Glutamatergic neuron (in vitro differentiated cells): ENCODE data around the gene BRD1. TPM values are rescaled to one million over a fixed set of nuclear protein-coding genes. Genes with fewer than 3 reads are reported as not detected.

ENCODE experiments used
- DNase-seq: peaks from one replicate; pipeline ENCODE4 v3.0.0; 2022
- H3K27ac Mint-ChIP-seq: one replicate; pipeline ENCODE4 v1.8.0; 2020; ENCODE audit warnings: mild to moderate bottlenecking, mixed read lengths, inconsistent platforms; ENCODE audit not compliant: unreplicated experiment
- H3K27me3 Mint-ChIP-seq: one replicate; pipeline ENCODE4 v1.8.0; 2020; ENCODE audit warnings: mild to moderate bottlenecking, moderate library complexity, mixed read lengths, inconsistent platforms; ENCODE audit not compliant: unreplicated experiment
- H3K36me3 Mint-ChIP-seq: one replicate; pipeline ENCODE4 v1.8.0; 2020; ENCODE audit warnings: mild to moderate bottlenecking, mixed read lengths, inconsistent platforms; ENCODE audit not compliant: unreplicated experiment
- H3K4me1 Mint-ChIP-seq: one replicate; pipeline ENCODE4 v1.8.0; 2020; ENCODE audit warnings: mild to moderate bottlenecking, low read depth, mixed read lengths, inconsistent platforms; ENCODE audit not compliant: unreplicated experiment
- H3K4me3 Mint-ChIP-seq: one replicate; pipeline ENCODE4 v1.8.0; 2020; ENCODE audit warnings: mild to moderate bottlenecking, mixed read lengths, inconsistent platforms; ENCODE audit not compliant: unreplicated experiment
- H3K9me3 Mint-ChIP-seq: one replicate; pipeline ENCODE4 v1.8.0; 2020; ENCODE audit warnings: mild to moderate bottlenecking, moderate library complexity, mixed read lengths, inconsistent platforms; ENCODE audit not compliant: unreplicated experiment
- total RNA-seq: library from RNA; stranded (reverse); fragmentation: NEBNext Ultra II Directional; extraction: Animal tissue kit (Norgen Biotek cat#: 25700); gene quantifications from one replicate; pipeline ENCODE4 v1.2.1, GENCODE V29; 2021; ENCODE audit not compliant: unreplicated experiment
- TF ChIP-seq, protein P1 (sequence below): fragments of 200-600 bp; sonication (generic); IDR thresholded peaks from one replicate; pipeline ENCODE4 v1.5.0; 2021; ENCODE audit not compliant: partially characterized antibody, unreplicated experiment

Gene BRD1
- total RNA-seq, 1 donor from 2014 or later, result 73.7 TPM

DNA sequence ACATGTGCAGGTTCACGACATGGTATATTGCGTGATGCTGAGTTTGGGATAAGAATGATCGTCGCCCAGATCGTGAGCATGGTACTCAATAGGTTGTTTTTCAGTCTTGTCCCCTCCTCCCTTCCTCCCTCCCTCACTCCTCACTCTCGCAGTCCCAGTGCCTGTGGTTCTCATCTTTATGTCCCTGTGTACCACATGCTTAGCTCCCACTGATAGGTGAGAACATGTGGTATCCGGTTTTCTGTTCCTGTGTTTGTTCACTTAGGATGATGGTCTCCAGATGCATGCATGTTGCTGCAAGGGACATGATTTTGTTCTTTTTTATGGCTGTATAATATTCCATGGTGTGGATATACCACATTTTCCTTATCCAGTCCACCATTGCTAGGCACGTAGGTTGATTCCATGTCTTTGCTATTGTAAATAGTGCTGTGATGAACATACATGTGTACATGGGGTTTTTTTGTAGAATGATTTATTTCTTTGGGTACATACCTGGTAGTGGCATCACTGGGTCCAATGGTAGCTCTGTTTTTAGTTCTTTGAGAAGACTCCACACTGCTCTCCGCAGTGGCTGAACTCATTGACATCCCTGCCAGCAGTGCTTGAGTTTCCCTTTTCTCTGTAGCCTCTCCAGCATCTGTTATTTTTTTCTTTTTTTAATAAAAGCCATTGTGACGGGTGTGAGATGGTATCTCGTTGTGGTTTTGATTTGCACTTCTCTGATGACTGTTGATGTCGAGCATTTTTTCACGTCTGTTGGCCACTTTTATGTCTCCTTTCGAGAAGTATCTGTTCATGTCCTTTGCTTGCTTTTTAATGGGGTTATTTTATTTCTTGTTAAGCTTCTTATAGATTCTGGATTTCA is 42.4 kb upstream of the BRD1 start:
- Mint-ChIP-seq H3K36me3 (peaks cover 52% of the 10 kb centered on the region), H3K27ac (peak overlapping the region; percentile 6), H3K9me3 (peaks cover 23% of the 10 kb centered on the region), H3K4me3 (no peak overlapping the region), H3K27me3 (peaks cover 7% of the 10 kb centered on the region), H3K4me1 (peaks cover 5% of the 10 kb centered on the region)
- DNase-seq, result no peak
- TF ChIP-seq, protein P1, sequence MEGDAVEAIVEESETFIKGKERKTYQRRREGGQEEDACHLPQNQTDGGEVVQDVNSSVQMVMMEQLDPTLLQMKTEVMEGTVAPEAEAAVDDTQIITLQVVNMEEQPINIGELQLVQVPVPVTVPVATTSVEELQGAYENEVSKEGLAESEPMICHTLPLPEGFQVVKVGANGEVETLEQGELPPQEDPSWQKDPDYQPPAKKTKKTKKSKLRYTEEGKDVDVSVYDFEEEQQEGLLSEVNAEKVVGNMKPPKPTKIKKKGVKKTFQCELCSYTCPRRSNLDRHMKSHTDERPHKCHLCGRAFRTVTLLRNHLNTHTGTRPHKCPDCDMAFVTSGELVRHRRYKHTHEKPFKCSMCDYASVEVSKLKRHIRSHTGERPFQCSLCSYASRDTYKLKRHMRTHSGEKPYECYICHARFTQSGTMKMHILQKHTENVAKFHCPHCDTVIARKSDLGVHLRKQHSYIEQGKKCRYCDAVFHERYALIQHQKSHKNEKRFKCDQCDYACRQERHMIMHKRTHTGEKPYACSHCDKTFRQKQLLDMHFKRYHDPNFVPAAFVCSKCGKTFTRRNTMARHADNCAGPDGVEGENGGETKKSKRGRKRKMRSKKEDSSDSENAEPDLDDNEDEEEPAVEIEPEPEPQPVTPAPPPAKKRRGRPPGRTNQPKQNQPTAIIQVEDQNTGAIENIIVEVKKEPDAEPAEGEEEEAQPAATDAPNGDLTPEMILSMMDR, result no peak

DNA sequence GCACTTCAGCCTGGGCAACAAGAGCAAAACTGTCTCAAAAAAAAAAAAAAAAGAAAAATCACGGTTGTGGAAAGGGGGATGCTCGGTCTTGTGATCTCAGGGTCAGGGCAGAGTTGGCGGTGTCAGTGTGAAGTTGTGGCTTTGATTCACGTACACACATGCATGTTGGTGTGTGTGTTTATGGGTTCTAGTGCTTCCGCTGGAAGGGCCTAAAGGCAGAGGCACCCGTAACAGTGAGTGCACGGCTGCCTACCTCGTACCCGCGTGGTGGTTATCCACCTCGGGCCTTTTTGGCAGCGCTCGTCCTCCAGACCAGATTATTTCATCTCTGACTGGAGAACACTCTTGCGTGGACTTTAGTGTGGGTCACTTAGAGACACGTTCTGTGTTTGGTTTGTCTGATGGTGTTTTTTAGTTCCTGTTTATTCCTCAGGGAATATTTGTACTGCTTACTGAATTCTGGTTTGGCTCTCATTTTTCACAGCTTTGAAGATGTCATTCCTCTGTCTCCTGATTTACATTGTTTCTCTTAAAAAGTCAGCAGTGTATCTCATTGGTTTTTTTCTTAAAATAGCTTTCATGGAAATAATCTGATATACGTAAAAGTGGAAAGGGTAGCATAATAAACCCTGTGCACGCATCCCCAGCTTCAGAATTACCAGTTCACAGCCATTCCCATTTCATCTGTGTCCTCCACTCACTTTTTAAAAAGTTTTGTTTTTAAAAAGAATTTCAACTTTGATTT is 41.6 kb upstream of the BRD1 start:
- Mint-ChIP-seq H3K27ac (no peak overlapping the region), H3K9me3 (peaks cover 23% of the 10 kb centered on the region), H3K4me3 (no peak overlapping the region), H3K36me3 (peaks cover 52% of the 10 kb centered on the region), H3K27me3 (peaks cover 5% of the 10 kb centered on the region), H3K4me1 (peaks cover 5% of the 10 kb centered on the region)
- DNase-seq, result no peak
- TF ChIP-seq, protein P1, result no peak

DNA sequence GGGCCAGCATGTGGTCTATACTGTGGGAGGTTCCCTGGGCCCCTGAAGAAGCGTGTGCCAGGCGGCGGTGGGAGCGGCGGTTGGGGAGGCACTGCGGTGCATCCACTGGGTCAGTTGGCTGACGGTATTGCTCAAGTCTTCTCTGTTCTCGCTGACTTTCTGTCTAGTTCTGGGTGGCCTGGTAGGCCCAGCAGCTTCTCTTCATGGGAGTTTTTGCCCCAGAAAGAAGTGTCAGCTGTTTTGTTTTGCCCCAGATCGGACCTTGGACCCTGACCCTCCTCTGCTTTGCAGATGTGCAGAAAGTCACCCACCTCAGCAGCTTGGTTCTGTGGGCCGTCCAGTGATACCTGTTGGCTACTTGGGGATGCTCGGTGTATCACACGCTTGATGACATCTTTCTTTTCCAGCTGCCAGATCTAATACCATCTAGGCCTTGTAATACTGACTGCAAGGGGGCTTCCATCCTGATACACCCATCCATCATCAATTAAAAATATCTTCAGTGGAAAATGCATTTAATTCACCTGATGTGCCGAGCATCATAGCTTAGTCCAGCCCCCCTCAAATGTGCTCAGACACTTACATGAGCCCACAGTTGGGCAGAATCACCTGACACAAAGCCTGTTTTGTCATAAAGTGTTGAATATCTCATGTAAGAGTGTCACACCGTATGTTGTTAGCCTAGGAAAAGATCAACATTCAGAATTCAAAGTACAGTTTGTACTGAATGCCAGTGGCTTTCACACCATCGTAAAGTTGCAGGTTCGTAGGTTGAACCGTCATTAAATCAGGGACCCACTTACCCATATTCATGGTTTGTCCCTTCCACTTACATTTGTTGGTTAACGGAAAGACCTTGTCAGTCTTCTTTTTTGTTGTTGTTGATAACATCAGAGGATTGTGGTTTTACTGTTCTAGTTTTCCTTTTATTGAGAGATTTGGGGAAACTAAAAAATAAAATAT is 39.9 kb upstream of the BRD1 start:
- H3K4me1 Mint-ChIP-seq, result peaks cover 2% of the 10 kb centered on the region
- H3K36me3 Mint-ChIP-seq, result peaks cover 56% of the 10 kb centered on the region
- H3K27ac Mint-ChIP-seq, result no peak overlapping the region

DNA sequence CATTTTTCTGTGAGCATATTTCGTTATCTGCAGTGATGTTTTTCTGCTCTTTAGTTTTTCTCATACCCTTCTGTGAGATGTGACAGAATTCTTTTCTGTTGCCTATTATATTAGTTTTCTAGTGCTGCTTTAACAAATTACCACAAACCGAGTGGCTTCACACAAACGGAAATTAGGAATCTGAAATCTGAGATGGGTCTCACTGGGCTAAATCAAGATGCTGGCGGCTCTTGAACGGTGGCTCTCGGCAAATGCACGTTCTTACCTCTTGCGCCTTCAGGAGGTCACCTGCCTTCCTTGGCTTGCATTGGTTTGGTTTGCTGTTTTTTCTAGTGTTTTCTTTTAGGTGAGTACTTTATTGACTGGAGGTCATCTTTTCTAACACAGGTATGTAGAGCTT is 39.0 kb upstream of the BRD1 start:
- Mint-ChIP-seq H3K4me3 (no peak overlapping the region), H3K36me3 (peaks cover 52% of the 10 kb centered on the region), H3K9me3 (peaks cover 25% of the 10 kb centered on the region), H3K27ac (no peak overlapping the region), H3K27me3 (no peaks in the 10 kb centered on the region), H3K4me1 (peaks cover 5% of the 10 kb centered on the region)
- DNase-seq, result no peak
- TF ChIP-seq, protein P1, result no peak

More for the DNA sequence above, 39.9 kb upstream of the BRD1 start:
- TF ChIP-seq, protein P1, result no peak
- Mint-ChIP-seq H3K27me3 (no peaks in the 10 kb centered on the region), H3K9me3 (peaks cover 27% of the 10 kb centered on the region), H3K4me3 (no peak overlapping the region)
- no peak for DNase-seq
